ENCODE measurements around the gene CSMD2.

CSMD2 gene

GRCh38 chr1:34129630-34130029 is 35.4 kb downstream of the CSMD2 start:
- Histone ChIP-seq H3K9me3 (ENCODE audit: control insufficient read depth, insufficient read depth, low read length) (no peaks in the 10 kb centered on the region), H3K9ac (ENCODE audit: low read depth, low read length) (no peak overlapping the region), H3K27ac (ENCODE audit: low read depth, low read length) (no peak overlapping the region), H3K36me3 (ENCODE audit: control insufficient read depth, insufficient read depth, low read length) (0 out of 2 replicates have a peak, but pooled peaks cover 2% of the 10 kb centered on the region), H3K4me1 (ENCODE audit: control insufficient read depth, insufficient read depth, low read length) (no peaks in the 10 kb centered on the region), H3K4me3 (ENCODE audit: low read depth, low read length) (no peak overlapping the region), H3K27me3 (ENCODE audit: control insufficient read depth, insufficient read depth, low read length) (no peaks in the 10 kb centered on the region)

- no peaks in the 10 kb centered on the region for H3K4me1 ChIP-seq (ENCODE audit: control insufficient read depth, insufficient read depth, low read length)
- H3K27me3 ChIP-seq (ENCODE audit: control insufficient read depth, insufficient read depth, low read length): no peaks in the 10 kb centered on the region
- H3K36me3 ChIP-seq (ENCODE audit: control insufficient read depth, insufficient read depth, low read length): 0 out of 2 replicates have a peak, but pooled peaks cover 2% of the 10 kb centered on the region
- H3K9me3 ChIP-seq (ENCODE audit: control insufficient read depth, insufficient read depth, low read length): no peaks in the 10 kb centered on the region
- H3K27ac ChIP-seq (ENCODE audit: low read depth, low read length): no peak overlapping the region
- H3K9ac ChIP-seq (ENCODE audit: low read depth, low read length): no peak overlapping the region
- H3K4me3 ChIP-seq (ENCODE audit: low read depth, low read length): no peak overlapping the region
Measured at GRCh38 chr1:34128186-34128889, 36.7 kb downstream of the CSMD2 start.

- no peak overlapping the region for H3K4me3 ChIP-seq (ENCODE audit: low read depth, low read length)
- H3K27ac ChIP-seq (ENCODE audit: low read depth, low read length): no peak overlapping the region
- H3K27me3 ChIP-seq (ENCODE audit: control insufficient read depth, insufficient read depth, low read length): no peaks in the 10 kb centered on the region
- H3K36me3 ChIP-seq (ENCODE audit: control insufficient read depth, insufficient read depth, low read length): 0 out of 2 replicates have a peak, but pooled peaks cover 2% of the 10 kb centered on the region
- no peaks in the 10 kb centered on the region for H3K4me1 ChIP-seq (ENCODE audit: control insufficient read depth, insufficient read depth, low read length)
- H3K9me3 ChIP-seq (ENCODE audit: control insufficient read depth, insufficient read depth, low read length): no peaks in the 10 kb centered on the region
- H3K9ac ChIP-seq (ENCODE audit: low read depth, low read length): no peak overlapping the region
Measured at GRCh38 chr1:34127006-34128000, 37.7 kb downstream of the CSMD2 start.

- no peak overlapping the region for H3K27ac ChIP-seq (ENCODE audit: low read depth, low read length)
- H3K36me3 ChIP-seq (ENCODE audit: control insufficient read depth, insufficient read depth, low read length): 0 out of 2 replicates have a peak, but pooled peaks cover 2% of the 10 kb centered on the region
- H3K9me3 ChIP-seq (ENCODE audit: control insufficient read depth, insufficient read depth, low read length): no peaks in the 10 kb centered on the region
- no peak overlapping the region for H3K4me3 ChIP-seq (ENCODE audit: low read depth, low read length)
- no peaks in the 10 kb centered on the region for H3K27me3 ChIP-seq (ENCODE audit: control insufficient read depth, insufficient read depth, low read length)
- no peak overlapping the region for H3K9ac ChIP-seq (ENCODE audit: low read depth, low read length)
- H3K4me1 ChIP-seq (ENCODE audit: control insufficient read depth, insufficient read depth, low read length): no peaks in the 10 kb centered on the region
Measured at GRCh38 chr1:34126486-34126885, 38.5 kb downstream of the CSMD2 start.

- Histone ChIP-seq H3K4me1 (ENCODE audit: control insufficient read depth, insufficient read depth, low read length) (no peaks in the 10 kb centered on the region), H3K27ac (ENCODE audit: low read depth, low read length) (no peak overlapping the region), H3K27me3 (ENCODE audit: control insufficient read depth, insufficient read depth, low read length) (no peaks in the 10 kb centered on the region), H3K36me3 (ENCODE audit: control insufficient read depth, insufficient read depth, low read length) (0 out of 2 replicates have a peak, but pooled peaks cover 2% of the 10 kb centered on the region), H3K4me3 (ENCODE audit: low read depth, low read length) (no peak overlapping the region), H3K9me3 (ENCODE audit: control insufficient read depth, insufficient read depth, low read length) (no peaks in the 10 kb centered on the region), H3K9ac (ENCODE audit: low read depth, low read length) (no peak overlapping the region)
Measured at GRCh38 chr1:34125721-34126380, 39.2 kb downstream of the CSMD2 start.

- Histone ChIP-seq H3K36me3 (ENCODE audit: control insufficient read depth, insufficient read depth, low read length) (0 out of 2 replicates have a peak, but pooled peaks cover 2% of the 10 kb centered on the region), H3K9ac (ENCODE audit: low read depth, low read length) (no peak overlapping the region), H3K4me1 (ENCODE audit: control insufficient read depth, insufficient read depth, low read length) (no peaks in the 10 kb centered on the region), H3K27ac (ENCODE audit: low read depth, low read length) (no peak overlapping the region), H3K4me3 (ENCODE audit: low read depth, low read length) (no peak overlapping the region), H3K9me3 (ENCODE audit: control insufficient read depth, insufficient read depth, low read length) (no peaks in the 10 kb centered on the region), H3K27me3 (ENCODE audit: control insufficient read depth, insufficient read depth, low read length) (no peaks in the 10 kb centered on the region)
Measured at GRCh38 chr1:34122080-34122932, 42.7 kb downstream of the CSMD2 start.

- Histone ChIP-seq H3K4me3 (ENCODE audit: low read depth, low read length) (no peak overlapping the region), H3K9me3 (ENCODE audit: control insufficient read depth, insufficient read depth, low read length) (no peaks in the 10 kb centered on the region), H3K9ac (ENCODE audit: low read depth, low read length) (no peak overlapping the region), H3K27ac (ENCODE audit: low read depth, low read length) (no peak overlapping the region), H3K4me1 (ENCODE audit: control insufficient read depth, insufficient read depth, low read length) (peaks cover 15% of the 10 kb centered on the region; the same call in 1 of the 2 replicates), H3K27me3 (ENCODE audit: control insufficient read depth, insufficient read depth, low read length) (no peaks in the 10 kb centered on the region), H3K36me3 (ENCODE audit: control insufficient read depth, insufficient read depth, low read length) (no peaks in the 10 kb centered on the region)
Measured at GRCh38 chr1:34115233-34115632, 49.8 kb downstream of the CSMD2 start.

GRCh38 chr1:34113887-34114286 is 51.1 kb downstream of the CSMD2 start:
- Histone ChIP-seq H3K4me3 (ENCODE audit: low read depth, low read length) (no peak overlapping the region), H3K4me1 (ENCODE audit: control insufficient read depth, insufficient read depth, low read length) (peaks cover 15% of the 10 kb centered on the region; the same call in 1 of the 2 replicates), H3K27me3 (ENCODE audit: control insufficient read depth, insufficient read depth, low read length) (no peaks in the 10 kb centered on the region), H3K9me3 (ENCODE audit: control insufficient read depth, insufficient read depth, low read length) (no peaks in the 10 kb centered on the region), H3K9ac (ENCODE audit: low read depth, low read length) (no peak overlapping the region), H3K36me3 (ENCODE audit: control insufficient read depth, insufficient read depth, low read length) (no peaks in the 10 kb centered on the region), H3K27ac (ENCODE audit: low read depth, low read length) (no peak overlapping the region)

- H3K9ac ChIP-seq (ENCODE audit: low read depth, low read length): no peak overlapping the region
- no peak overlapping the region for H3K27ac ChIP-seq (ENCODE audit: low read depth, low read length)
- H3K36me3 ChIP-seq (ENCODE audit: control insufficient read depth, insufficient read depth, low read length): no peaks in the 10 kb centered on the region
- H3K4me1 ChIP-seq (ENCODE audit: control insufficient read depth, insufficient read depth, low read length): peaks cover 15% of the 10 kb centered on the region; the same call in 1 of the 2 replicates
- no peak overlapping the region for H3K4me3 ChIP-seq (ENCODE audit: low read depth, low read length)
- H3K9me3 ChIP-seq (ENCODE audit: control insufficient read depth, insufficient read depth, low read length): no peaks in the 10 kb centered on the region
- no peaks in the 10 kb centered on the region for H3K27me3 ChIP-seq (ENCODE audit: control insufficient read depth, insufficient read depth, low read length)
Measured at GRCh38 chr1:34113362-34113761, 51.7 kb downstream of the CSMD2 start.

- no peaks in the 10 kb centered on the region for H3K9me3 ChIP-seq (ENCODE audit: control insufficient read depth, insufficient read depth, low read length)
- H3K27ac ChIP-seq (ENCODE audit: low read depth, low read length): no peak overlapping the region
- H3K27me3 ChIP-seq (ENCODE audit: control insufficient read depth, insufficient read depth, low read length): no peaks in the 10 kb centered on the region
- H3K36me3 ChIP-seq (ENCODE audit: control insufficient read depth, insufficient read depth, low read length): no peaks in the 10 kb centered on the region
- peaks cover 14% of the 10 kb centered on the region; the same call in 1 of the 2 replicates for H3K4me1 ChIP-seq (ENCODE audit: control insufficient read depth, insufficient read depth, low read length)
- H3K4me3 ChIP-seq (ENCODE audit: low read depth, low read length): no peak overlapping the region
- H3K9ac ChIP-seq (ENCODE audit: low read depth, low read length): no peak overlapping the region
Measured at GRCh38 chr1:34108711-34109110, 56.3 kb downstream of the CSMD2 start.

Measured in HUES48 (cell line).